GM12864 (cell line): ENCODE measurements around the gene ELMO2.
A peak's percentile ranks its signal among the peaks of the same experiment; 100 is the strongest.

ENCODE experiments used
- DNase-seq: peaks from one replicate; pipeline ENCODE4 v3.0.0-alpha.2; 2011; ENCODE audit warnings: low read depth
- H3K4me3 ChIP-seq: 2 replicates; pipeline ENCODE4 v1.5.1; 2011; ENCODE audit warnings: mild to moderate bottlenecking, low read depth, low read length, control low read depth
- TF ChIP-seq, protein P1 (sequence below): IDR thresholded peaks from 2 replicates; pipeline ENCODE4 v1.5.1; 2011; ENCODE audit warnings: low read depth, mild to moderate bottlenecking, moderate library complexity, low read length, control low read depth, inconsistent platforms; ENCODE audit errors: missing control alignments

ELMO2 gene

DNA sequence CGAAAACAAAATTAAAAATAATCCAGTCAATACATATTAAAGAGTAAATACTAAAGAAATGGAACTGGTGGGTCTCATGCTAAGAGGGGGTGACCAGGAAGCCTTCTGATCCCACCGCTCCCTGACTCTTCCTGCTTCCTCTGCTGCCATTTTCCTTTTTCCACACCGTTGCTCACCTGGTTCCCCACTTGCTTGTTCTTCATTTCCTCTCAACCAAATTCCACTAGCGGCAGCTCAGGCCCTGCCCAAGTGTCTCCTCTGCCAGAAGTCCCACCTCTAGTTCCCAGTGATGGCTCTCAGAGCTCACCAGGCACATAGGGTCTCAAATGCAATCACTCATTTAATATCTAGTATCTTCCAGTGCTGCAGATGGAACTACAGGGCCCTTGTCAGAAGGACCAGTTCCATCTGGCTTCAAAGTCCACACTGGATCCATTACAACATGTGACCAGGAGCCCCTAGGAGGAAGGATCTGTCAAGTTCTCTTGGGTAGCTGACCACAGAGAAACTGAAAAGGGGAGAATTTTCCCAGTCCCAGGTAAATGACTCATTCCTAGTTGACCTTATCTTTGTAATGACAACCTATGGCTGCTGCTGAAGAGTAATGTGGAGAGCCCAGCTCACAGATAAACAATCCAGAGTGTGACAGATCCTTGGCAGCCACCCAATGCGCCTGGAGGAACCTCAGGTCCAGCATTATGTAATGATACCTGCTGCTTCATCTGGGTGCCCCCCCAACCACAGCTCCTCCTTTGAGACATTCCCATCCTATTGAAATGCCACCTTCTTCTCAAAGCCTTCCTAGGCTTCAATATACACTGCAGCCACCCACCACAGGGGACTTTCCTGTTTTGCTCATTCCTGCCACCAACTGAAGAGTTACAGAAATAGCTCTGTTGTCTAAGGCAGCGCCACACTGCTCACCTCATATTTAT lies 38.2 kb downstream of the ELMO2 start:
- H3K4me3 ChIP-seq = no peak overlapping the region
- TF ChIP-seq, protein P1, sequence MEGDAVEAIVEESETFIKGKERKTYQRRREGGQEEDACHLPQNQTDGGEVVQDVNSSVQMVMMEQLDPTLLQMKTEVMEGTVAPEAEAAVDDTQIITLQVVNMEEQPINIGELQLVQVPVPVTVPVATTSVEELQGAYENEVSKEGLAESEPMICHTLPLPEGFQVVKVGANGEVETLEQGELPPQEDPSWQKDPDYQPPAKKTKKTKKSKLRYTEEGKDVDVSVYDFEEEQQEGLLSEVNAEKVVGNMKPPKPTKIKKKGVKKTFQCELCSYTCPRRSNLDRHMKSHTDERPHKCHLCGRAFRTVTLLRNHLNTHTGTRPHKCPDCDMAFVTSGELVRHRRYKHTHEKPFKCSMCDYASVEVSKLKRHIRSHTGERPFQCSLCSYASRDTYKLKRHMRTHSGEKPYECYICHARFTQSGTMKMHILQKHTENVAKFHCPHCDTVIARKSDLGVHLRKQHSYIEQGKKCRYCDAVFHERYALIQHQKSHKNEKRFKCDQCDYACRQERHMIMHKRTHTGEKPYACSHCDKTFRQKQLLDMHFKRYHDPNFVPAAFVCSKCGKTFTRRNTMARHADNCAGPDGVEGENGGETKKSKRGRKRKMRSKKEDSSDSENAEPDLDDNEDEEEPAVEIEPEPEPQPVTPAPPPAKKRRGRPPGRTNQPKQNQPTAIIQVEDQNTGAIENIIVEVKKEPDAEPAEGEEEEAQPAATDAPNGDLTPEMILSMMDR = no peak
- no peak for DNase-seq

DNA sequence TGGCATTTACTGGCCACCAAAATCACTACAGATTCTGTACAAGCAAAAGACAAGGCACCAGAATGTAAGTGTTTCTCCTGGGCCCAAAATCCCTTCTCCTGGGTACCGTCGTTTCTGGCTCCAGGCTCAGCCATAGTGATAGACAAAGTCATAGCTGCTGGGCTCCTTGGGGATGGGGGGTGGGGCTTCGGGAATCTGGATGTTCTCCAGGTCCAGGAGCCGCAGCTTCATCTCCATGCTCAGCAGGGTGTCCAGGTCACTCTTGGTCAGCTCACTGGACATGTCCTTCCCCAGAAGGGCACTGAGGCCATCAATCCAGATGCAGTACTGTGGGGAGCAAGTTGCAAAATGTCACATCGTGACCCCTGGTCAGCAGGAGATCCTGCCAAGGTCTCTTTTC lies 39.2 kb downstream of the ELMO2 start:
- no peak for DNase-seq
- no peak overlapping the region for H3K4me3 ChIP-seq
- TF ChIP-seq, protein P1 = no peak

DNA sequence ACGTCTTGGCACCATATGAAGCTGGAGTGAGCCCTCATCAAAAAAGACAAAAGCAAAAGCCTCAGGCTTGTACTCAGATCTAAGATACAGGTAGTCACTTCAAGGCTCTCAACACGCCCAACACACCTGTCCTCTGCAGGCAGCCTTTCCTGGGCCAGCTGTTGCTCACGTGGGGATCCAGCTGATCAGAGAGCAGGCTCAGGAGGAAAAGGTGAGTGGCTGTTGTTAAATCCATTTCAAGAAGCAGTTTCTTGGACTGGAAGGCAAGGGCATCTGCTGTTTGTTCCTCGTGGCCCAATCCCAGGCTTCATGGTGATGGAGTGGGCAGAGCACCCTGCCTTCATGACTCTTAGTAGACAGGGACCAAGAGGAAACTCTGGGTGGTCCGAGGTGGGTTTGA lies 39.6 kb downstream of the ELMO2 start:
- no peak overlapping the region for H3K4me3 ChIP-seq
- no peak for DNase-seq
- TF ChIP-seq, protein P1 = no peak

DNA sequence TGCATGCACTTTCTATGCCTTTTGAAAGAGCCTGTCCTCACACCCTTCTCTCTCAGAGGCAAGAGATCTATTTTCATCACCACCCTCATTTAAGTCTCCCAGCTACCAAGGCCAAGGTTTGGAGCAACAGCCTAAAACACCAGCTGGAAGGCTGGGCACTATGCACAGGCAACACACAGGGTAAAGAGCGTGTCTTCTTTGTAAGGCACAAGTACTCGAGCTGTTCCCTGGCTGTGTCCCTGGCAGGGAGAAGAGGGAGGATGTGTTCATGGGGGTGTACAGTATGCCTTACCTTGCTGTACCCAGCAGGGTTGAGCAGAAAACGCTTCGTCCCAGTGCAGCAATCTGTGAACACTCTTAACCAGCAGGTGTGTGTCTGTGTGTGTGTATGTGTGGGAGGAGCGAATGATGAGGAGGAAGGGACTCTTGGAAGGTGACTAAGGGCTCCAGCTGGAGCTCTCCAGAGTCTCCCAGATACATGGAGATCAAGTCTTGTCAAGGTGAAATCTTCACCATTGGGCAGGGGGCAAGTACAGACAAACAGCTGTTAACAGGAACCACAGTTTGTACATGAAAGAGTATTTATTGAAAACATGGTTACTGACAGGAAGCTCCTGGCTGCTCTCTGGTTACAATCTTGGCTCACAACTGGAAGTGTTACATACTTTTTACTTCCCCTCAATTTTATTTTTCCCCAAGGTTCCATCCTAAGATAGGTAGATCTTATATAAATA lies 40.8 kb downstream of the ELMO2 start:
- no peak overlapping the region for H3K4me3 ChIP-seq
- DNase-seq = no peak
- TF ChIP-seq, protein P1 = no peak

DNA sequence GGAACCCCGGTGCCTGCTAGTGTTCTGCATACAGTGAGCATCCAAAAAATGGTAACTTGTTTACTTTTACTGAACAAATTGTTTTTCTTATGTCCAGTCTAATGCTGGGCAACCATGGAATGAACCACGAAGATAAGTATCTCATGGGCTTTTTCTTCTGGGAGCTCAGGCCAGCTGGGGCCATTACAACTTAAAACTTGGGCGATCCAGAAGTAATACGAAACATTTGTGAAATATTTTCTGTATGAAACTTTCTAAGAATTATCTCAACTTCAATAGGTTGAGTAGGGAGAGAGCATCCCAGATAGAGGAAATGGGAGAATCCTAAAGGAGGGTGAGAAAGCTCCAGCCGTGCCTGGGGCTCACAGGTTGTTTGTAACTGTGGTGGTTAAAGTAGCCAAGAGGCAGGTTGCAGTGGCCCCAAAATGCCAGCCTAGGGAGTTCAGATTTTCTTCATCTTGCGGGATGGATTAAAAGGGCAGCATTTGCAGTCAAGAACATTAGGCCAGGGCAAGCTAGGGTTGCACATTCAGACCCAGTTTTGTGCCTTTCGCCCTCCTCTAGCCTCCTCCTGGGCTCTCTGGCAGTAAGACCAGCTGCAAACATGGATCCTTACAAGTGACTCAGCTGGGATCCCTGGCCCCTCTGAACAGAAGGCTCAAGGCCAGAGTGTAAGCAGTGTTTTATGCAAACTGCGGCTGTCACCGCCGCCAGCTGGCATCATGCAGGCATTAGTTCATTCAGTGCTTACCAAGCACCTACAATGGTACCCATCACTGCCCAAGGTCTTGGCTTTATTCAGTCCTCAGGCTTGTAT lies 41.5 kb downstream of the ELMO2 start:
- peak overlapping the region; percentile 90 for H3K4me3 ChIP-seq
- TF ChIP-seq, protein P1 = no peak
- no peak for DNase-seq

DNA sequence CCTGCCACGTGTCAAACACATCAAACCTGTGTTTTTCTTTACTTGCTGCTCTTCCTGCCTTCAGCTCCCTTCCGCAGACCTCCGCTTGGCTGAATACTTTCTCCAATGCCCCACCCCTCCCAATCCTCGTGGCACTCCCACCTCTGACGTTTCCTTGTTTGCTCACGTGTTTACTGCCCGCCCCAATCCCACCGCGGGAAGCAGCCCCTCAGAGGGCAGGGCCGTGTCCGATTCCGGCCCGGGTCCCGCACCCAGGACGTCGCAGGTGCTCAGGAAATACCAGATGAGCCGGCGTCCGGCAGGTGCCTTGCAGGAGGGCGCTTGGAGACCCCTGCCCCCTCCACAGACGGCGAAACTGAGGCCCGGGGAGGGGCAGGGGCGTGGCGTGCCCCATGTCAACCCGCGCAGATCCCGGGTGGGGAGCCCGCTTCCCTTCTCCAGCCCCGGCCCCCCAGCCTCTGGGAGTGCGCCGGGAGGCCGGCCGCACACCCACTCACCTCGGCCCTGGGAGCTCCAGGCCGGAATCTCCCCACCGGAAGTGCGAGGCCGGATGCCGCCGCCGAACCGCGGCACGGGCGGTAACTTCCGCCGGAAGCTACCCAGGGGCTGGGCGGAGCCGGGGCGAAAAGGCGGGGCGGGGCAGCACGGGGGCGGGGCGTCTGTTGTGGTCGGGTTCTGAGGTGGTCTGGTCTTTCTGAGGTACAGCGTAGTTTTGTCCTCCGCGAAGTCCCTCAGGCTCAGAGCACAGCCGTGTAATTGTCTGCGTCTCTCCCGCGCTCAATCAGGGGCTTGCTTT lies 42.3 kb downstream of the ELMO2 start:
- peak overlapping the region; percentile 90 for H3K4me3 ChIP-seq
- peak; percentile 67 for DNase-seq
- TF ChIP-seq, protein P1 = no peak
